ENCODE measurements around the gene CLIC5.

Gene CLIC5

DNA sequence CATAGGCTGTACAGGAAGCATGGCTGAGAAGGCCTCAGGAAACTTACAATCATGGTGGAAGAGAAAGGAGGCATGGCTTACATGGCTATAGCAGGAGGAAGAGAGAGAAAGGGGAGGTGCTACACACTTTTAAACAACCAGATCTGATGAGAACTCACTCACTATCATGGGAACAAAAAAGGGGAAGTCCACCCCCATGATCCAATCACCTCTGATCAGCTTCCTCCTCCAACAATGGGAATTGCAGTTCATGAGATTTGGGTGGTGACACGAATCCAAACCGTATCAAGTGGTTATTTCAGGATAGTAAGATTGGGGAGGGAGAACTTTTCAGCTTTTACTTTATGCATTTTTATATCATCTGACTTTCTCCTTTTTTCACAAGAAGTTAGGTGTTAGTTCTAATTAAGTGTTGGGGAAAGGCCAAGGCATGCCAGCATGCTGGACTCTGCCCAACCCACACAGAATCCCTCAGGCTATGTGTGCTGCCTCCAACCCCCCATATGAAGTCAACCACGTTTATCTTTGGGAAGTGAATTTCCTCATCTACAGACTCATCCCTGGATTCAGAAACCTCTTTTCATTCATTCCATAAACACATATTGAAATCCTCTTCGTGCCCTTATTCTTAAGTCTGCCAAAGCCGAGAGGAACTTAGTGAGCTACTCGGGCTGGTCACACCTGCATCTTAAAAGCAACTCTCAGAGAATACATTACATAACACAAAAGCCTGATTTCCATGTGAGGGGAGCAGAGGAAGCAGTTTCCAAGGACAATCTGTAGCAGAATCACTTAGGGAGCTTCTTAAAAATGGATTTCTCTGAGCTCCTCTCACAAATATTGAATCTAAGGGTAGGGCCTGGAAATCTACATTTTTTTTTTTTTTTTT lies 16.7 kb upstream of the CLIC5 start:
- no peak for DNase-seq

DNA sequence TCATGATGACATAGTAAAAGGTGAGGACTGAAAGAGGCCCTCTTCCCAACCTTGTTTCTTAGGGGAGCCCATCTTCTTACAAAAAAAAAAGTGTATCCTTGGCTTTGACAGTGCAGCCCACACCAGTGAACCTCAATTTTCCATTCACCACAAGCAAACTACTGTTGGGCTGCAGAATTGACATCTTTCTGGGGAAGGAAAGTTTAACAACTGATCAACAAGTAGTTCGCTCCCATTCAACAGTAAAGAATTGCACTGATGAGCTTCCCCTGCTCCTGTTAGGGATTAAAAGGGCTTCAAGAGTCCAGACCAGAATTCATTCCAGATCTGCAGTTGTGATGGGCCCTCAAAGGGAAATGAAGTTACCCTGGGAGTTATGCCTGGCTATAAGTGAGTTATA lies 13.9 kb upstream of the CLIC5 start:
- no peak for DNase-seq

DNA sequence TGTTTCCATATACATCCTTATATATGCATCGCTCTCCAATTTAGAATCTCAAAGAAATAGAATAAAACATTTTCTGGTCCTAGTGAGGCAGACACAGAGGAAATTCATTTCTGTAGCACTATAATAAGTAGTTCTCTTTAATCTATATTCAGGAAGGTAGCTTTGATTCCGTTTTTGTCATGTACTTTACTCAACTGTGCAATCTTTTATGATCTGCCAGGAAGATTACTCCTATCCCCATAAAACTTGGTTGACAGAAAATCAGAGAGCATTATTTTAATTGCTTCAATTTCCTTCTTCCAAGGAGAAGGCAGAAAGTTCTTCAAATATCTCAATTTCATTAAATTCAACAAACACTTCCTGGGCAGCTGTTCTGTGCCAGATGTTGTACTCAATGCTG lies 10.6 kb upstream of the CLIC5 start:
- DNase-seq: no peak

DNA sequence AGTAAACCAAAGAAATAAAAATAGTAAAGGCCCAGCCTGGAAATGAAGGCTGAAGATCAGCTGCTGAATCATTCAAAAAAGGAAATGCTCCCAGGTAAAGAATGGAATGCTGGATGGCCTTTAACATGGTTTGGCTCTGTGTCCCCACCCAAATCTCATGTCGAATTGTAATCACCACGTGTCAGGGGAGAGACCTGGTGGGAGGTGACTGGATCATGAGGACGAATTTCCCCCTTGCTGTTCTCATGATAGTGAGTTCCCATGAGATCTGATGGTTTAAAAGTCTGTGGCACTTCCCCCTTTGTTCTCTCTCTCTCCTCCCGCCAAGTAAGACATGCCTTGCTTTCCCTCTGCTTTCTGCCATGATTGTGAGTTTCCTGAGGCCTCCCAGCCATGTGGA lies 9.9 kb upstream of the CLIC5 start:
- no peak for DNase-seq

DNA sequence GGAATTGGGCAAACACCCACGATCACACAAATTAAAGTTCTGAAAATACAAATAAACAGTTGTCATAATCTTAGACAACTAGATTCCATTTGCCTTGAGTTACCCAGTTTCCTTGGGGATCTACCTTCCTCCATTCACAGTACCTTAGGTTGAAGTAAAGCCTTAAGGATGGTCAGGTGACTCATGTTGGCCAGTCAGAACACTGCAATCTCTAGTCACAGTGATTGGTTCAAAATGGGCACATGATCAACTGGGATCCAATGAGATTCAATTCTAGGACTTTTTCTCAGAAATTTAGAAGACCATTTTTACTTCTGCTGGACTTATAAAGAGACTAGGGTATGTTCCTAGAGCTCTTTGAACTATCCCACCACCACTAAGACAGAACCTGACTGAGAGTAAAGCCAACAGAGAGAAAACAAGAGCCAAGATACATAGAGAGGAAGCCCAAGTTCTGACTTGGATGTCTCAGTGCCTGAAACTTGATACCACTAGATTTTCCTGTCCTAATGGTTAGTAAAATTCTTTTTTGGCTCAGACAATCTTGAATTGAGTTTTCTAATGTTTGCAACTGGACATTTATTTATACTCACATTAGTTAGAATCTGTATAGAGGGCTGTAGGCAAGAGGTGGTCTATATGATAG lies 8.6 kb upstream of the CLIC5 start:
- no peak for DNase-seq

DNA sequence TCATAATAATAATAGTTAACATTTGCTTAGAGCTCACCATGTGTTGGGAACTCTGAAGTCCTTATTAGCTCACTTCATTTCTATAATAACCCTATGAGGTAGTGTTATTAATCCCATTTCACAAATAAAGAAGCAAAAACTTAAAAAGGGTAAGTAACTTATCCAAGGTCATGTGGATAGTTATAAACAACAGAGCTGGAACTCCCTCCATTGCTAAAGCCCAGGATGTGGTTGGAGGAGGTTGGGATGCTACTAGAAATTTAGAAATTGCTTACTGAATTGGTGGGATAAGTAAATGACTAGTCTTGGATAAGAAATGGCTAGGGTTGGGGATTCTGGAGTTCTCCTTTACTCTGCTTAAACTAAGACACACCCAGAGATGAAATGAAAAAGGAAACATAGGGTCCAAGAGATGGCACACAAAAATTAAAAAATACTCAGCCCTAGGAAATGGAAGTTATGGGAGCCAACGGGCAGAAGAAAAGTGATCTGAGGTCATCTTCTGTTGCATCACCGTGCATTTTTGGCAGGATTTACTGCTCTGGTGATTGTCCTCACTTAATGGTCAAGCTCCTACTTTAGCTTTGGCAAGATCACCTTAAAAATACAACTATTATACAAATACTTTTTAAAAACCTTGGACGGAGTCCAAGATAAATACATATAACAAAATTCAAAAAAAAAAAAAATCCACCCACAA lies 7.7 kb upstream of the CLIC5 start:
- DNase-seq: no peak

DNA sequence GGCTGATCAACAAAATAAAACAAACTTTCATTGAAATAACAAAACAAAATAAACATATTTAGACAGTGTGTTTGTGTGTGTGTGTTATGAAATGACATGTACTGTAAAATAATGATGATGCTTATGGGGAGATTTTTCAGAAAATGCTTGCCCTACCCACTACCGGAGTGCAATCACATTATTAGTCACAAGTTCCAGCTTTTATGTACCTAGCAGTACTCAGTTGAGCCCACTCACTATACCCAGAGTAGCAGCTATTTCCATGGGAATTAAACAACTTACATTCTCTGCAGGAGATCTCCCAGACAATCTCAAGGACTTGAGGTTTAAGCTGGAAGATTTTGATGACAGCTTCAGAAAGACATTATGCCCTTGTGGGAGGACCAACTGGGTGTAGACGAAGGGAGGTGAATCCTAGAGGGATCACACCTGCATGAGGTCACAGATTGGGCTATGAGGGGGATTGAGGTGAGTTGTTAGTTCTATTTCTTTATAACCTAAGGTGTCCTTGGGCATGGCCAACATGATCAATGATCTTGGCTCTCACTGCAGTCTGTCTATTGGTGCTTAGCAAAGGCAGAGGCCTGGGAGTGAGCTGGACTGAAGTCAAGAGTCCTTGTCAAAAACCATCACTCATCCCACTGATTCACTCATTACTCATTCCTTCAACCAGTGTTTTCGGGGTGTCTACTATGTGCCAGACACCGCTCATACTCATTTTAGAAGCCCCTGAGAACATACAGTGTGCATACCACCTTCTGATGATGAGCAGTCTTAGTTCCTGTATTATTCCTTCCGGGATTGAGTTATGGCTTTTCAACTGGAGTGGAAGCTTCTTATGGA lies 6.7 kb upstream of the CLIC5 start:
- DNase-seq: no peak

DNA sequence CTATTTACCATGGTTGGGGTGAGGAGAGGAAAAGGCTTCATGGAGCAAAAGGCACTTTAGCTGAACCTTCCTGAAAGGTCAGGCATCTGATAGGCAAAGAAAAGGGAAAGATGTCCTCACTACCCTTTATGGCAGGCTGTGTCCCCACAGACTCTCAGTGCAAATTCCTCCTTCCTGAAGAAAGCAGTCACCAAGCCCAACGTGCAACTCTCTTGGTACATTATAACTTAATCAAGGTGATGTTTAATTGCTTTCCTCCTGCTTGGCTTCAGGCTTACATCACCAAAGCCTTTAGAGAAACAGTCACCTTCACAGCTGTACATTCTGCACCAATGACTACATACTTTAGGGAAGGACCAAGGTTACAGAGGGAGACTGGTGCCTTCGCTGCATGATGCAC lies 2.1 kb upstream of the CLIC5 start:
- DNase-seq: no peak

DNA sequence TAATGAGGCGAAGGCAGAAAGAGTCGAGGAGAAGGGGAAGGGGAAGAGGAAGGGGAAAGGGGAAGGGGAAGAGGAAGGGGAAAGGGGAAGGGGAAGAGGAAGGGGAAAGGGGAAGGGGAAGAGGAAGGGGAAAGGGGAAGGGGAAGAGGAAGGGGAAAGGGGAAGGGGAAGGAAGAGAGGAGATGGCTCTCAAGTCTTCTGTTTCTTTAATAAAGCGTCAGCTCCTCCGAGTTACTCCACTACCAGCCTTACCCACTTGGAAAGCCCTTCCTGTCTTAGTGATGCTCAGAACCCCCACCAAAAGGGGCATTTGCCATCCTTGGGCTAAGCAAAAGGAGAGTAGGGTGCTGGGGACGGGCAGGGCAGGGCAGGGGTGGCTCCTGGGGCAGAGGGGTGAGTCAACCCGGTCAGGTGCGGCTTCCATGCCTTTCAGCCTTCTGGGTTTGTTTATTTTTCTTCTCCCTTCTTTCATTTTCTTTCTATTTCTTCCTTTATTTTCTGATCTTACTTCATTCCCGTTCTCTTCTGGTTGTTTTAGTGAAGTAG lies 476 bp upstream of the CLIC5 start:
- no peak for DNase-seq

DNA sequence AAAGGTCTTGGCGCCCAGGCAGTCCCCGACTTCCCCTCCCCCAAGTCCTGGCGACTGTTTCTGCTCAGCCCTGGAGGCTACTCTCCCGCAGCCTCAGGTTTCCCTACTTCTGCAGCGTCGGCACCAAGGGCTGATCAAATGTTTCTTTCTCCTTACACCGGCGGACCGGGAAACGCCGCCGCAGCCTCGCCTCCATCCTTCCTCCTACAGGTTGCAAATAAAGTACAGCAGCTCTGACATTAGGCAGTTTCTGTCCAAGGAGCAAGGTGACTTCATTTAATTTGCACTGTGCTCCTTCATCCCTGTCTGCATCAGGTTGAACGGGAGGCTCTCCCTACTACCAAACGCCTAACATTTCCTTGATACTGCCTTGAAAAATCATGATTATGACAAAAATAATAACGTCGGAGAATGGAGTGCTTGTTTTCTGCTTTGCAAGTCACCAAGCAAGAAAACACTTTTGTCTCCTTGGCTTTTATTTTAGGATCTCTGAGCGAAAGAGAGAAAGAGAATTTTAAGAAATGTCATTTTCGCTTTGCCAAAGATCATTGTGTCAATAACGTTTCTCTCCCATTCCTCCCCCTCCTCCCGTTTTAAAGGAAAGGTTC lies 1.0 kb downstream of the CLIC5 start:
- DNase-seq: peak; percentile 12

DNA sequence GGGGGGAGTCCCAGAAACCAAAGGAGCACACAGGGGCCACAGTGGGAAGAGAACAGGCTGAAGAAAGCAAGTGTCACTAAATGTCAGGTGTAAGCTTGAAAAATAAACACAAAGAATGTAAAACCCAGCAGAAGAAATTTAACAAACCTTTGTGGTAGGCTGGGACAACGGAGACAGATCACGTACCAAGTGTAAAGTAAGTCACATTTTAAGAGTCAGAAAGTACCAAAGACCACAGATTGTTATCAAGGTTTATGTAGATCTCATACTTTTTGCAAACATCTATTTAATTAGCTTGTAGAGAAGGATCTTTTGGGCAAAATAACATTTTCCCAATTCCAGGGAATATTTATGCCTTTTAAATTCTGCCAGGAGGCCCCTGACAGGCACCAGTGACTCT lies 1.6 kb downstream of the CLIC5 start:
- DNase-seq: no peak

DNA sequence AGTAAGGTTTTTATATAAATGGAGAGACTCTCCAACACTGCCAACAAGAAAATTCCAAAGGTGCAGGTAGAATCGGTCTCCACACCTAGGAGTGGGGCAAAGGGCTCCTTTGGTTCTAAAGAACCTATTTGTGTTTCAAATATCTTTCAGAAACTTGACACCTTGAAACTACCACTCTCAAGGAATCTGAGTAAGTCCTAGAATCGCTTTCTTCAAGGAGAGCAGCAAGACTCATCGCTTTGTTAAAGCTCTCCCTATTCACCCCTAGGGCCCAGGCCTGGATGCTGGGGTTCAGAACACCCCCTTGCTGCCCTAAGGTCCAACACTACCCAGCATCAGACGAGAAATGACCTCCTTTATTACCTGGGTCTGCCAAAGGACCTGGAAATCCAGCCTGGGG lies 2.0 kb downstream of the CLIC5 start:
- DNase-seq: no peak

DNA sequence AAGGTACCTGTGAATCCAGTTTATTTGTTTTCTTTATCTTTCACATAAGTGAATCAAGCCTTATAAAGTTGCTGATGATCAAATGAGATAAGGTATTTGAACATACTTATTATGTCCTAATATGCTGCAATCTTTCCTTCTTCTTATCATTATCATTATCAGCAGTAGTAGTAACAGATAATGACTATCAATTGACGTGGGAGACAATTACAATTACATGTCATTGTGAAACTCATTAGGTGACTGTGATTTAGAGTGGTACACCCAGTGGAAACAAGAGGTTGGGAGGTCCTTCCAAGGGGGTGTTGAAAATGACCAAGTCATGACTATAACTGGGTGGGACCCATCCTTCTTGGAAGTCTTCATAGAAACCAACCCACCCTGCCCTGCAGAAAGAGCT lies 2.8 kb downstream of the CLIC5 start:
- no peak for DNase-seq

DNA sequence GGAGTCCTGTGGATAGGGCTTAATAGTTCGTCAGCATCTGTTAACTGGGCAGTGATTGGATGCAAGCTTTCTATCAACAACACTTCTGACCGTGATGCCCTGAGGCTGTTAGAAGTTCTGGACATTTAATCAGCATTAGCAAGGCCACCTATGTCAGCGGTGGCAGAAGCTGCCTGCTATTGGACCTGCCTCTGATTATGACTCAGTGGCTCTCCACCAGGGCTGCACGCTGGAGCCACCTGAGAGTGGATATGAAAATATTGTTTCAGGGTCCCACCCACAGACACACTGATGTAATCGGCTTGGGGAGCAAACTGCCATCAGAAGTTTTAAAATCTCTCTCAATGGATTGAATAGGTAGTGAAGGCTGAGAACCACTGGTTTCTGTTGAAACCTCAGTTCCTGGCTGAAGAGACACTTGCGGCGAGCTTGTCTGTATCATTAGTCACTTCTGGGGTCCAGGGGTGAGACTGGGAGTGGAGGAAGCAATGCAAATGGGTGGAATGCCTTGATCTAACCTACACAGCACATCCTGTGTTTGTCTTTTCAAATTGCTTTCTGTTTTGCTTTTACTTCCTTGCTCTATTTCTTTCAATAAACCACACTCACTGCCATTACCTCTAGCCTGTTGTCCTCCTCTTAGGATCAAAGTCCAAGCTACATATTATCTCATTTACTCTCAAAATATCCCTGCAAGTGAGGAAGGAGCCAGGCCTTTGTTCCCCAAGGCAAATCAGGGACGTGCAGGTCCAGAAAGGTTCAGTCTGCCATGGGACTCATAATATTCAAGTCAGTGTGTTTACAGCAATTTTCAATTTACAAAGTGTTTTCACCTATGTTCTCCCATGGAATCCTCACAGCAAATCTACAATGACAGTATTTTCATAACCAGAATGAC lies 4.2 kb downstream of the CLIC5 start:
- peak; percentile 54 for DNase-seq

DNA sequence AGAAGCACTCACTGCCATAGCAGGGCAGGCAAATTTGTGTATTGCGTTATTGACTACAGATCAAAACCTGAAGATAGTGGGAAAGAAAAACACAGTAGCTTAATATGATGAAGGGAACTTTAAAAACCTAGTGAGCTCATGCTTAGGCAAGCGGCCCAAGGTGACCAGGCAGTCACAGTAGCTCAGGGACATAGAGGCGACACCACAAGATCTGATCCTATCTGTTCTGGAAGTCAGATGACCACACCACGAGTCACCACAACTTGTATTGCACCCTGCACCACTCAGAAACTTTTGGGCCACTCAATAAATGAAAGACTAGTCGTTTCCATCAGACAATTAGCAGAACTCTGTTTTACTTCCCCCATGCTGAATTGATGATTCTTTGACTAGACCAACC lies 4.9 kb downstream of the CLIC5 start:
- peak; percentile 12 for DNase-seq

DNA sequence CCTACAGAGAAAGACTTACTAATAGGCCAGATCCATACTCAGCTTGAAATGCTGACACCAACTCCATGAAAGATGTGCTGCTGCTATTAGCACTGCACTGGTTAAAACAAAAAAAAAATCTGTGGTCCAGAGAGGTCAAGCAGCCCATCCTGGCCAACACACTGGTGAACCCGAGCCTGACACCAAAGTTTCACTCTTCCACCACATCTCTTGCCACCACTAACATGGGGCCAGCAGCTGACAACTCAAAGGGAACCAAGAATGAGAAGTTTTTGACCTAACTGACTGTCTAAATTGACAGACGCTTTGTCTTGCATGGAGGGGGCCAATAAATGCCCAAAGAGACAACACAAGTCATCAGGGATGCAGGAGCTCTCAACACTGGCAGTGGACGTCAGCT lies 5.4 kb downstream of the CLIC5 start:
- DNase-seq: no peak

DNA sequence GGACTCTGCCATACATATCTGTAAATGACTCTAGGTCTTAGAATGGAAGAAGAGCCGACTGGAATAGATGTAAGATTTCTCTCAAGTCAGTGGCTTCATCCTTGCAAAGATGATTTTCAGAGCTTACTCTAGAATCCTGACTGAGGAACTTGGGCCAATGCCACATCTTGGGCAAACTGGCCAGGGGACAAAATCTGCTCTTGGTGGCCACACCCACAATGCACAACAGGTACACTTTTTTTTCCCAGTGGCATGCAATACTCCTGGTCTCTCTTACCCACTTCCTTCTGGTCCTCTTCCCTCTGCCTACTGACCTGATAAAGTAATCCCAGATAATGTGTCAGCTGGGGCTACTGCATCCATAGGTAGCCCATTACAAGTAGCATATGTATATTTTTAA lies 13.4 kb downstream of the CLIC5 start:
- no peak for DNase-seq

DNA sequence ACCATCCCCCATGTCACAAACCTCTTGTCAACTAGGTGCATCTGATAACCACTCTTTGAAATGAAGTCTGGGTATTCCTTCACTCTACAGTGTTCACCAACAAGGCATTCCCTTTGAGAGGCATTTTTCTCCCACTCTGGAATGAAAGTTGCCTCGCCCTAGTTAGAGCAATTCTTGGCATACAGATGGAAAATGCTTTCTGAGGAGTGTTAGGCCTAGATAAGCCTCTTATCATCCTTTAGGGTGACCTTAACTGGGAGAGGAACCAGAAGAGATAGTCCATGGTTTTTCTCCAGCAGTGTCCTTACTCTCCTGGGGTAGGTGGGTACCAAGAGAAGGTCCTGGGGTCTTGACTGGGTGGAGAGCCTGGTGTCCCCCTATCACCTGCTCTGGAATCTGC lies 14.8 kb downstream of the CLIC5 start:
- DNase-seq: no peak

DNA sequence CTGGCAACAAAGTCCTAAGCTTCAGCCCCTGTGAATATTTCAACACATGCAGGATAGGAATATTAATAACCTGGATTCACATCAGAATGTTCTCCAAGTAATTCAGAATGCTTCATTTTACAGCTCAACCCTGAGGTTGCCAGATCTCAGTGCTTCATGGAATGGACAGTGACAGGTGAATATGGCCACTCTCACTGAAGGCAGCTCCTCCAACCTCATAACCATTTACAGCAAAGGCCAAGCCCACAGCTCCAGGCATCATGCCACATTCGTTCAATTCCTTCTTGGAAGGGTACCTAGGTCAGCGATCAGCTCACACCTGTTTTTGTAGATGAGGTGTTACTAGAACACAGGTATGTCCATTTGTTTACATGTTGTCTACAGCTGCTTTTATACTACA lies 17.1 kb downstream of the CLIC5 start:
- DNase-seq: no peak

DNA sequence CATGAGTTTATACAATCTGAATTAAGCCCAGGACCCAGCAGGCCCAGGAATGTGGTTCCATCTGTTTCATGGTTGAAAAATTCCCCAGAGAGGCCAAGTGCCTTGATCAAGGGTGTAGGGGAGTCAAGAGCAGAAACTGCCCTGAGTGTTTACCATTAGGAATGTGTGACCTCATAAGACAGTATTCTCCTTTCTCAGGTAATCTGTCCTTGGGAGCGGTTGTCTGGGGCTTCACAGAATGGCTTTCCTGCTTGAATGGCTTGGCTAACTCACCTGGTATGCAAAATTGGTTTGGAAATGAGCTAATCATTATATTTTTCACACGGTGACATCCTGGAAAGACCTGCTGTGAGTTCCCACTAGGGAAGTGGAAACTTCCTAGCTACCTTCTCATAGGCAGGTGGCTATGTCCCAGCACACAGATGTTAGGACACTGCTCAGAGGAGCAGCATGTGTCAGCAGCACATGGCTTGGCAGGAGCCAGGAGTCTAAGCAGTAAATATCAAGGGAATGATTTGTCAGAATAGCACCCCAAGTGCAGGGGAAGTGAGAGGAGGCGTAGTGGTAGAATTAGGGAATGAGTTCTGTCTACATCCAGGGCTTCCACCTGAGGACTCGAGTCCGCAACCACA lies 17.7 kb downstream of the CLIC5 start:
- no peak for DNase-seq

DNA sequence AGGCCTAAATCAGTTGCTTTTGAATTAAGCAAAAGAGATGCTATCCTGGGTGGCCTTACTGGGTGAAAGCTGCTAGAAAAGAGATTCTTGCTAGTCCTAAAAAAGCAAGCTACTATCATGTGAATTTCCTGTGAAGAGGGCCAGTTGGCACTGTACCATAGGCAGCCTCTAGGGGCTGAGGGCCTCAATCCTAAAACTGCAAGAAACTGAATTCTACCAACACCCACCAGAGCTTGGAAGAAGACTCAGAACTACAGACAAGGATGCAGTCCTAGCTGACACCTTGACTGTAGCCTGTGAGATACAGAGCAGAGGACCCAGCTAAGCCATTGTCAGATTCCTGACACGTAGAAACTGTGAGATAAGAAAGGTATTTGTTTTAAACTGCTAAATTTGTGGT lies 24.5 kb downstream of the CLIC5 start:
- DNase-seq: no peak
